Hindlimb muscle (tissue), 1 donor: ENCODE data around the gene STAG3. TPM values are rescaled to one million over a fixed set of nuclear protein-coding genes. Genes with fewer than 3 reads are reported as not detected.
"Not testable (repeated sequence)": the region's sequence is repeated elsewhere in the genome, so short reads cannot be mapped to it uniquely, and the experiment has no call there.

Experiments used
- DNase-seq: peaks from one replicate; pipeline ENCODE4 v3.0.0-alpha.2; 2013
- polyA plus RNA-seq: library from polyadenylated mRNA; unstranded; fragments of 120-200 nt; gene quantifications from one replicate; pipeline ENCODE4 v1.2.1, GENCODE V29; 2013; ENCODE audit not compliant: insufficient read length

The STAG3 gene, protein sequence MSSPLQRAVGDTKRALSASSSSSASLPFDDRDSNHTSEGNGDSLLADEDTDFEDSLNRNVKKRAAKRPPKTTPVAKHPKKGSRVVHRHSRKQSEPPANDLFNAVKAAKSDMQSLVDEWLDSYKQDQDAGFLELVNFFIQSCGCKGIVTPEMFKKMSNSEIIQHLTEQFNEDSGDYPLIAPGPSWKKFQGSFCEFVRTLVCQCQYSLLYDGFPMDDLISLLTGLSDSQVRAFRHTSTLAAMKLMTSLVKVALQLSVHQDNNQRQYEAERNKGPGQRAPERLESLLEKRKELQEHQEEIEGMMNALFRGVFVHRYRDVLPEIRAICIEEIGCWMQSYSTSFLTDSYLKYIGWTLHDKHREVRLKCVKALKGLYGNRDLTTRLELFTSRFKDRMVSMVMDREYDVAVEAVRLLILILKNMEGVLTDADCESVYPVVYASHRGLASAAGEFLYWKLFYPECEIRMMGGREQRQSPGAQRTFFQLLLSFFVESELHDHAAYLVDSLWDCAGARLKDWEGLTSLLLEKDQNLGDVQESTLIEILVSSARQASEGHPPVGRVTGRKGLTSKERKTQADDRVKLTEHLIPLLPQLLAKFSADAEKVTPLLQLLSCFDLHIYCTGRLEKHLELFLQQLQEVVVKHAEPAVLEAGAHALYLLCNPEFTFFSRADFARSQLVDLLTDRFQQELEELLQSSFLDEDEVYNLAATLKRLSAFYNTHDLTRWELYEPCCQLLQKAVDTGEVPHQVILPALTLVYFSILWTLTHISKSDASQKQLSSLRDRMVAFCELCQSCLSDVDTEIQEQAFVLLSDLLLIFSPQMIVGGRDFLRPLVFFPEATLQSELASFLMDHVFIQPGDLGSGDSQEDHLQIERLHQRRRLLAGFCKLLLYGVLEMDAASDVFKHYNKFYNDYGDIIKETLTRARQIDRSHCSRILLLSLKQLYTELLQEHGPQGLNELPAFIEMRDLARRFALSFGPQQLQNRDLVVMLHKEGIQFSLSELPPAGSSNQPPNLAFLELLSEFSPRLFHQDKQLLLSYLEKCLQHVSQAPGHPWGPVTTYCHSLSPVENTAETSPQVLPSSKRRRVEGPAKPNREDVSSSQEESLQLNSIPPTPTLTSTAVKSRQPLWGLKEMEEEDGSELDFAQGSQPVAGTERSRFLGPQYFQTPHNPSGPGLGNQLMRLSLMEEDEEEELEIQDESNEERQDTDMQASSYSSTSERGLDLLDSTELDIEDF
- 25.7 TPM for polyA plus RNA-seq

DNA sequence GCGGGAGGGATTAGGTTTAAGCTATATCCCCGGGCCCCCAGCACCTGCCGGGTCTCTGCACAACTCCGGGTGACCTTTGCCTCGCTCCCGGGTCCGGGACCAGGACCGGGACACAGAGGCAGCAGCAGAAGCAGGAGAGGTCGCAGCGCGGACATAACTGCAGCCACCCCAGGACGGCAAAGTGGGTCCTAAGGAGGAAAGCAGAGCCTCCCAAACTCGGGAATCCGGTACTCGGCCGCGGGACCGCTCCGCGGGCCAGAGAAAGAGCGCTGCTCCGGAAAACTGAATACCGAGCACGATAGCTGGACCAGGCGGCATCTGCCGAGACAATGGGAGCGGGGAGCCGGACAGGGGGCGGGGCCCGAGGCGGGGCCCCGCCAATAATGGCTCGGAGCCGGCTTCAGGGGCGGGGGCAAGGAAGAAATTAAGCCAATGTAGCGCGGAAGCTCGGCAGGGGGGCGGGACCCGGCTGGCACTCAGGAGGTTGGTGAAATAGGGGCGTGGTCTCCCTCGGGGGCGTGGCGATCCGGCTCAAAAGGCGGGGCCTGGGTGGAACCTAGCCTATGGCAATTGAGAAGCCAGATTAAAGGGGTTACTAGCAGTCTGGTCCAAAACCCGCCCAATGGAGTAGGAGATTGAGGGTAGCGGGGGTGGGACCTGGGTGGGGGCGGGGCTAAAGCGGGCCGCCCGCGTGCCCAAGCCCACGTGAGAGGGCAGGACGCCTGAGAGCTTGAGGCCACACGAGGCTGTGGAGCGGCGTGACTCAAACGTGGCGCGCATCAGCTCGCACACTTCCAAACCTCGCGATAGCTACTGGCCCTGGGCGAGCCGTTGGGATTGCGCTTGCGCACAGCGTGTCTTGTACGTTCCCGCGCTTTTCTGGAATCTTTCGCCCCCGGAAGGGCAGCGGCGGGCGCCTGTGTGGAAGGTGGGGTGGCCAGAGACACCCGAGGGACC is at the start of gene STAG3, which contains the start of gene GPC2:
Gene STAG3 (plus strand): TSS at position 874 of the 957 bp plus-strand sequence. CDS start 2,639 bp downstream, outside the sequence.
Gene GPC2 (minus strand): TSS at position 337 of the 957 bp plus-strand sequence. CDS start 182 bp downstream, at position 155.
- peak; percentile 92 for DNase-seq

DNA sequence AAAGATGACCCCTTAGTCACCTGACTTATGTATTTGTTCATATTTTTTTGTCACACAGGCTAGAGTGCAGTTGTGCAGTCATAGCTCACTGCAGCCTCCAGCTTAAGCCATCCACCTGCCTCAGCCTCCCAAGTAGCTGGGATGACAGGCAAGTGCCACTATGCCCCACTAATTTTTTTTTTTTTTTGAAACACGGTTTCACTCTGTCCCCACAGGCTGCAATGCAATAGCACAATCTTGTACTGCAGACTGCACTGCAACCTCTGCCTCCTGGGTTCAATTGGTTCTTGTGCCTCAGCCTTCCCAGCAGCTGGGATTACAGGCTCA is 49.1 kb upstream of the STAG3 start:
- no peak for DNase-seq

DNA sequence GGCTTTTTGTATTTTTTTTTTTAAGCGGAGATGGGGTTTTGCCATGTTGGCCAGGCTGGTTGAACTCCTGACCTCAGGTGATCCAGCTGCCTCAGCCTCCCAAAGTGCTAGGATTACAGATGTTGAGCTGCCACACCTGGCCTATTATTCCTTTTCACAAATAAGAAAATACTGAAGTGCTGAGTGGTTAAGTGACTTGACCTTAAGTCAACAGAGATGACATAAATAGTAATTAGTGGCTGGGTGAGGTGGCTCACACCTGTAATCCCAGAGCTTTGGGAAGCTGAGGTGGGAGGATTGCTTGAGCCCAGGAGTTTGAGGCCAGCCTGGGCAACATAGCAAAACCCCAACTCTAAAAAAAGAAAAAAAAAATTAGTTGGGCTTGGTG is 47.5 kb upstream of the STAG3 start:
- DNase-seq = not testable (repeated sequence)

DNA sequence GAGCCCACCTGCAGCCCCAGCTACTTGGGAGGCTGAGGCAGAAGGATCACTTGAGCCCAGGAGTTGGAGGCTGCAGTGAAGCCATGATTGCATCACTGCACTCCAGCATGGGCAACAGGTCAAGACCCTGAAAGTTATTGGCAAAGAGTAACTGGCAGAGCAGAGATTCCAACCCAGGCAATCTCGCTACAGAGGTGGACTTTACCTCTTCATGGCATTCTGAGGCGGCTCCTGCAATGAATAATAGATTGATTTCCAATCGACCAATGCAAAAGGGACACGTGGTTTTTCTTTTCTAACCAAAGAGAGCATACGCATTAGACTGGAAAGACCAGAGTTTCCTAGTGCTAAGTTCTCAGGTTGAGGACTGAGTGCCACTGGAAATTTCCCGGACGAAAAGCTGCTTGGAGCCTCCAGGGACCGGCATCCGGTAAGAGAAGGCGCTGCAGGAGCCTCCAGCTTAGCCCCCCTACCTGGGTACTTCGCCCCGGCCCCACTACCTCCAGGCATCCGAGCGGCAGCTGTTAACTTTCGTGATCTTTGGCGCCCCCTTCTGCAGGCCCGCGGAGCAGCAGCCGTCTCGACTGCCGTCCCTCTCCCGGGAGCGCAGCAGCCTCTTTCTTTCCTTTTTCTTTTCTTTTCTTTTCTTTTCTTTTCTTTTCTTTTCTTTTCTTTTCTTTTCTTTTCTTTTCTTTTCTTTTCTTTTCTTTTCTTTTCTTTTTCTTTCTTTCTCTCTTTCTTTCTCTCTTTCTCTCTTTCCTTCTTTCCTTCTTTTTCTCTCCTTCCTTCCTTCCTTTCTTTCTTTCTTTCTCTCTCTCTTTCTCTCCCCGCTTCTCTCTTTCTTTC is 46.9 kb upstream of the STAG3 start:
- DNase-seq = peak; percentile 73

DNA sequence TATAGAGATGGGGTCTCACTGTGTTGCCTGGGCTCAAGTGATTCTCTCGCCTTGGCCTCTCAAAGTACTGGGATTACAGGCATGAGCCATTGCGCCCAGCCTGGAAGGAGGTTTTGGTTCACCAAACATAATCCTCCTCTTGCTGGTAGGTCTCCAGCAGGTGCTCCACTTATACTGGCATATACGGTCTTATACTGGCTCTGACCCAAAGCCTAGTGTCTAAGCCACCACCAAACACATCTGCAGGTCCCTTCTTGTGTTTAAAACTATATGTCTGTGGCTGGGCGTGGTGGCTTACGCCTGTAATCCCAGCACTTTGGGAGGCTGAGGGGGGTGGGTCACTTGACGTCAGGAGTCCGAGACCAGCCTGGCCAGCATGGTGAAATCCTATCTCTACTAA is 45.6 kb upstream of the STAG3 start:
- no peak for DNase-seq

DNA sequence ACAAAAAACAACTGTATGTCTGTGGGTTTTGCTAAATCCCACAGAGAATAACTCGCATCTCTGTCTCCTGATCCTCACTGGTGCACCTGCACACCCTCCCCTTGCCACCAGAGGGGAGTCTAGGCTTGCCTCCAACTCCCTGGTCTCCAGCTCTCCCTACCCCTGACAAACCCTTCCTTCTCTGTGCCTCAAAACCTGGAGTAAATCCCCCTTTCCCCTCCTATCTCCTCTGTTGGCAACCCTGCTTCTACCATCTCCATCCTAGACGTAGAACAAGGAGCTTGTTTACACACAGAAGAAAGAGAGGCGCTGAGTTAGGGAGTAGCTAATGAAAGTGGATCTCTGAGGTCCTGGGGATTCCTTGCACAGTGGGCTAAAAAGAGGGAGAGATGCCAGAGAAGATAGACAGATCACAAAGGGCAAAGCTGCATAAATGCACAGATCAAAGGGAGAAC is 45.0 kb upstream of the STAG3 start:
- peak; percentile 53 for DNase-seq

DNA sequence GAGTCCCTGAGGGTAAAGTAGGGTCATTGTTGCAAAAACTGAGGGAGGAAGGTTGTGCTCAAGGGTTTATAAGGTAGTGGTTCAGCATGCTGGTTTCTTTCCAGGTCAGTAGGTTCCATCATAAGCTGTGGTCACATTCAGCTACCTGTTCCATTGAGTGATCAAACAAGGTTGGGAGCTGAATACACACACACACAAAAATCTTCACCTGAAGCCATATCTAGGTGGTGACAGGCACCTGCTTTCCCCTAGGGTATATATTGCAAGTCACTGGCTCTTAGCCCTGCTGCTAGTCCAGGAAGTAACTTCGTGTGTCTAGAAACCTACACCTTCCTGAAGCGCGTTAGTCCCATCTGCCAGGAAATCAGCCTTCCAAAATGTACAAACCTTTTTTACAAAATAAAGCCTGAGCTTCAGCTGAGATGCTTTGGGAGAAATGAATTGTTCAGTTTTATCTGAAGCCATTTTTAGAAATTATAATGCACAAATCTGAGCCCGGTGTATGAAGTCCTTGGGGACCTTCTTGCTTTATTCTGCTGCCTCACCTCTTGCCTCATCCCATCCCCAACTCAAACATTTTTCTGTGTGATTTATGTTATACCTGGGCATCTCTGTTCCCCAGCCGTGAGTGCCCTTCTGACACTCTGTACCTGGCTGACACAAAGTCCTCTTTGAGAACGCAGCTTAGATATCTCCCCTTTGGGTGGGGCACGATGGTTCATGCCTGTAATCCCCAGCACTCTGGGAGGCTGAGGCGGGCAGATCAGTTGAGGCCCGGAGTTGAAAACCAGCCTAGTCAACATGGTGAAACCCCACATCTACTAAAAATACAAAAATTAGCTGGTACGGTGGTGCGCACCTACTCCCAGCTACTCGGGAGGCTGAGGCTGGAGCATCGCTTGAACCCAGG is 39.6 kb upstream of the STAG3 start:
- no peak for DNase-seq

DNA sequence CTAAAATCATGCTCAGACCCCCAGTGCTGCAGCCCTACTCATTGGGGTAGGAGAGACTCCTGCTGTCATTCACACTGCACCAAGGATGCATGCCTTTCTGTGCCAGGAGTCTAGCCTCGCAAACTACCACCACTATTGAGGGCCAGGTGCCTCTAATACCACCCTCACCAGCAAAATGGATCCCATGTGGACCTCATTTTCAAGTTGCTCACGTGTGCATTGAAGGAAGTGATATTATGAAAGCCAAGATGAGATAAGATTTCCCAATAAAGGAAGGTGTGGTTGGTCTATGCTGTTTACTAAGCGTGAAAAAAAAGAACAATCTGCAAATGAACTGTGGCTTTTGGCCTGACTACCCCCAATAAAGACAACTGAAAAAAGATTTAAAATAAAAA is 36.2 kb upstream of the STAG3 start:
- no peak for DNase-seq

DNA sequence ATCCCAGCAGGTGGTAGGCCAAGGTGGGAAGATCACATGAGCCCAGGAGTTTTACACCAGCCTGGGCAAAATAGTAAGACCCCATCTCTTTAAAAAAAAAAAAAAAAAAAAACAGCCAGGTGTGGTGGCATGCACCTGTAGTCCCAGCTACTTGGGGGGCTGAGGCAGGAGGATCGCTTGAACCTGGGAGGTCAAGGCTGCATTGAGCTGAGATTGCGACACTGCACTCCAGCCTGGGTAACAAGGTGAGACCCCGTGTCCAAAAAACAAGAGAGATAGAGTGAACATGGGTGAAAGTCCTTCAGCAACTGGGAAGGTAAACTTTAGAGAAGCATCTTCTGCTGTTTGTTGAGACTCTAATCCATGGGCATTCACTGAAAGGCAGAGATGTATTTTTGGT is 35.3 kb upstream of the STAG3 start:
- DNase-seq = no peak

DNA sequence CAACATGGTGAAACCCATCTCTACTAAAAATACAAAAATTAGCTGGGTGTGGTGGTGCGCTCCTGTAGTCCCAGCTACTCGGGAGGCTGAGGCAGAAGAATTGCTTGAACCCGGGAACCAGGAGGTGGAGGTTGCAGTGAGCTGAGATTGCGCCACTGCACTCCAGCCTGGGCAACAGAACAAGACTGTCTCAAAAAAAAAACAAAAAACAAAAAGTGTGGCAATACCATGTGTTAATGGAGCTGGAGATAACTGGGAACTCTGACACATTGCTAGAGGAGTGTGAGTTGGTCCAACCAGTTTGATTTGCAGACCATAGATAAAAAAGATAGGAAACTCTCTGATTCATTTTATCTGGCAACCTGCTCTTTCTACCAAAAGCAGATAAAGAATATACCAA is 31.4 kb upstream of the STAG3 start:
- DNase-seq = not testable (repeated sequence)

DNA sequence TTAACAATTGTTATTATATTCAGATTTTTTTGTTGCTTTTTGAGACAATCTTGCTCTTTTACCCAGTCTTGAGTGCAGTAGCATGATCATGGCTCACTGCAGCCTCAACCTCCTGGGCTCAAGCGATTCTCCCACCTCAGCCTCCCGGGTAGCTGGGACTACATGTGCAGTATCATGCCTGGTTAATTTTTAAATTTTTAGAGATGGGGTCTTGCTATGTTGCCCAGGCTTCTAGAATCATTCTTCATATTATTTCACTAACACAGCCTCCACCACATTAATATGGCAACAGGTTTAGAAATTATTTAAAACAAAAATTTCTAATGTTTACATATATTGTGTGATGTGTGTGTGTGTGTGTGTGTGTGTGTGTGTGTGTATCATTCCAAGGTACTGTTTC is 30.4 kb upstream of the STAG3 start:
- DNase-seq = no peak

DNA sequence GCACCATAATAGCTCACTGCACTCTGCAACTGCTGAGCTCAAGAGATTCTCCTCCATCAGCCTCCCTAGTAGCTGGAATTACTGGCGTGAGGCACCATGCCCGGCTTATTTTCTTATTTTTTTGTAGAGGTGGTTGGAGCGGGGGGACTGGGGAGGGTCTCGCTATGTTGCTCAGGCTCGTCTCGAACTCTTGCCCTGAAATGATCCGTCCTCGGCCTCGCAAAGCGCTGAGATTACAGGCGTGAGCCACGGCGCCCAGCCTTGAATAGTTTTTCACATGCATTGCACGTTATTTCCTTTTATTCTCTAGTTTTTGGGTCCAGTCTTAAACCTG is 29.5 kb upstream of the STAG3 start:
- DNase-seq = no peak

DNA sequence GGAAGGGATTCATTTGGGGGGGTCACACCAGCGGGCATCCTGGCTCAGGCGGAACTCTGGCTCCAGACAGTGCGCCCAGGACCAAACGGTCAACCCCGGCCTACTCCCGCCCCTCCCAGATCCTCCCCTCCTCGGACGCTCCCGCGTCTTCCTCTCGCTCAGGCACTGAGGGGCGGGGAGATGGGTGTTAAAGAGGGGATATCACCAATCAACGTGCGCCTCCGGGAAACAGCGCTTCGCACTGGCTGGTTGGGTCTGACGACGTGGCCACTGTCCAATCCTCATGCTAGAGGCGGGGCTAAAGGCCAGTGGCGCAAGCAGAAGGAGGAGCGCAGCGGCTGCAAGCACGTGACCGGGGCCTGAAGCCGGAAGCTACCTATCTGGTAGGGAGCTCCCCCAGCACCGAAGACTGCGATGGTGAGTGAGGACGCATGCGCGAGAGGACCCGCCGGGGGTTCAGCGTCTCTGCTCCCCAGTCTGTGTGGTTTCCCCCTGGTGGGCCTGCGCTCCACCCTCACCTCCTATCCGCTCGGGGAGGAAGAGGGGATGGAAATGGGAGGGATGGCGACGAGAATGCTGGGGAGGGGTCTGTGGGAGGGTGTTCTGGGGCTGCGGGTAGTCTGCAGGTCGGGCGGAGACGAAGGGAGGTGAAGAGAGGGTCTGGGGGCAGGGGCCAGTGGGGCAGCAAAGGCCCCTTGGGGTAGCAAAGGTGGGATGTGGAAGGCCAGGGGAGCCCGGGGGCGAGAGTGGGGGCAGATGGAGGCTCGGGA is 29.0 kb upstream of the STAG3 start, which contains the start of gene LAMTOR4:
Gene LAMTOR4 (plus strand): TSS at position 360 of the 770 bp plus-strand sequence. CDS start 55 bp downstream, at position 415.
- DNase-seq = peak; percentile 98

DNA sequence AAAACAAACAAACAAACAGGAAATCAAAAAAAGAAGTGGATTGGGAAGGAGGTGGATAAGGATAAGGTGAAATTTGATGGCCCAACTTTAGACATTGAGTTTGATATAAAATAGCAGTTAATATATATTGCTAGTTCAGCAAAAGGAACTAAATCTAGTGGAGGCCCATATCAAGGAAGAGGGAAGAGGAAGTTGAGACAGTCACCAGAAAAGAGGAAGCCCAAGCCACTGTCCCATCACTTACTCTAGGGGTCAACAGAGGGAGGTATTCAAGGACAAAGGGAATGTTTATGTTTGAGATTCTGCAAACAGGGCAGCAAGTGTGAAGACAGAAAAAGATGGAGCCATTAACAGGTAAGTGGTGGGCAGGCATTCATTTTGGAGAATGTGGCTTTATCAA is 25.3 kb upstream of the STAG3 start:
- DNase-seq = no peak

DNA sequence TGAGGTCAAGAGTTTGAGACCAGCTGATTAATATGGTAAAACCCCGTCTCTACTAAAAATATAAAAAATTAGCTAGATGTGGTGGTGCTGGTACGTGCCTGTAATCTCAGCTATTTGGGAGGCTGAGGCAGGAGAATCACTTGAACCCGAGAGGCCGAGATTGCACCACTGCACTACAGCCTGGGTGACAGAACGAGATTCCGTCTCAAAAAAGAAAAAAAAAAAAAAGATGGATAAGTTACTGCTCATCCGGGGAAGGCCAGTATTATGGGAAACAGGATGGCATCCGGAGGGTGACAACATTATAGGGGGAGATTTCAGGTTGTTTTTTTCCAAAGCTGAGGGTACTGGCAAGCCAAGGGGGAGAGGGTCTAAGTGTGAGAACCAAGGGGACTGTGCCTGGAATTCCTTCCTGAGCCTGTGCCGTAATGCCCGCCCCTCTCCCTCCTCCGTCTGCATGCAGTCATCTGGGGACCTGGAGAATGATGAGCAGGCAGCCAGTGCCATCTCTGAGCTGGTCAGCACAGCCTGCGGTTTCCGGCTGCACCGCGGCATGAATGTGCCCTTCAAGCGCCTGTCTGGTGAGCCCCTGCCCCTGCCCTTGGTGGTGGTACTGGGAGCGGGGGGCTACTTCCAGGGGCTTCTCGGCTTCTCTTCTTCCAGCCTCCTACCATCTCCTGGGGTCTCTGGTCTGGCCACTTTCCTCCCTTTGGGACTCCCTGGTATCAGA is 24.6 kb upstream of the STAG3 start:
- no peak for DNase-seq

DNA sequence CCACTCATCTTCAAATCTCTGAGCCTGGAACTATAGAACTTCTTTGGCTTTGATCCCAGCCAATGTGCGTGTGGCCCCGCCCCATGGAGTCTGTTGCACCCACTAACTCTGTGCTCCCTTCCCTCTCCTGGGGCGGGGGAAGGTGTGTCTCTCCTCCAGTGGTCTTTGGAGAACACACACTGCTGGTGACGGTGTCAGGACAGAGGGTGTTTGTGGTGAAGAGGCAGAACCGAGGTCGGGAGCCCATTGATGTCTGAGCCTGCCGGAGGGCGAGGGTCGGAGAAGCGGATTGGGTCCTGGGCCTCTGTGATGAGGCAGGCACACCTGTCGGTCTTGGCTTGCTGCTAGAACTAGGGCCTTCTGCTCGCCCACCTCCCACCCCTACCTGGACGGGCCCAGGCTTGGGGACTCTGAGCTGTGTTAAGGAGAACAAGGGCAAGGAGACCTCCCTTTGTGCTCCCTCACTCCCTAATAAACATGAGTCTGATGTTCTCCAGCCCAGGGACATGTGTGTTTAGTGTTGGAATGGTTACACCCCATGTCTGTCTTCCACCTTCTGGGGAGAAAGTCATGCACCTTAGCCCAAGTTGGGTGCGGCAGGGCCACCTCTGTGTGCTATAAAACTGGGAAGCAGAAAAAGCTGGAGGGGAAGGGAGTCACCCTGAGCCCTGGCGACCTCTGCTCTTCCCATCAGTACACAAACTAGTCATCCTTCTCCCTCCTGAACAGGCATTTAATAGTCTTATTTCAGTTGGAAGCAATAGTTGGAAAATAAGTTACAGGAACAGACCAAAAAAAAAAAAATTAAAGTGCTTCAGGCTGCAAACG is 23.8 kb upstream of the STAG3 start:
- DNase-seq = no peak
